Left ventricle myocardium superior (tissue), 1 donor: ENCODE results near the gene CAPN5. TPM values are rescaled to one million over a fixed set of nuclear protein-coding genes. Genes with fewer than 3 reads are reported as not detected.

ENCODE experiments used
- ATAC-seq: fragments of 200-7000 bp; cut with Tn5 transposase; one replicate; pipeline ENCODE4 v1.9.1; 2020; ENCODE audit warnings: mild to moderate bottlenecking, moderate library complexity
- DNase-seq: peaks from one replicate; pipeline ENCODE4 v3.0.0-alpha.2; 2020
- intact Hi-C: fragments of 100-400 bp; cut with micrococcal nuclease; formaldehyde crosslinking; loops from one replicate; pipeline ENCODE4 v1.11.0; 2022
- total RNA-seq: library from RNA; stranded (reverse); fragmentation: NEBNext Ultra II Directional; extraction: Animal tissue kit (Norgen Biotek cat#: 25700); gene quantifications from one replicate; pipeline ENCODE4 v1.2.1, GENCODE V29; 2021
- donor health status: DM: no; HTN: yes; CAD: no; lungs with severe emphysema.

The CAPN5 gene
- total RNA-seq, 1 donor from 2014 or later, result 2.5 TPM

GRCh38 chr11:77123591-77123990 is 56.8 kb downstream of the CAPN5 start:
- intact Hi-C loops, result no loop called here
- ATAC-seq (no peak), DNase-seq (peak; percentile 18)

- DNase-seq (peak; percentile 4), ATAC-seq (no peak)
- intact Hi-C loops, result no loop called here
Observed at GRCh38 chr11:77124041-77124440, 57.3 kb downstream of the CAPN5 start.

GRCh38 chr11:77124488-77124887 is 57.7 kb downstream of the CAPN5 start:
- DNase-seq (peak; percentile 12), ATAC-seq (no peak)
- intact Hi-C loops, result no loop called here

- peak; percentile 12 for DNase-seq
- intact Hi-C loops, result no loop called here
- no peak for ATAC-seq
Observed at GRCh38 chr11:77125191-77125590, 58.4 kb downstream of the CAPN5 start.

GRCh38 chr11:77125695-77126094 is 58.9 kb downstream of the CAPN5 start:
- no peak for ATAC-seq
- intact Hi-C loops, result loop anchor here (2.0 kb wide), 1 partner anchor 63 kb away; no protein-coding TSS in a partner anchor
- peak; percentile 18 for DNase-seq

GRCh38 chr11:77126156-77126775 is 59.5 kb downstream of the CAPN5 start:
- ATAC-seq (no peak), DNase-seq (peak; percentile 28)
- intact Hi-C loops, result loop anchor here (2.0 kb wide), 1 partner anchor 63 kb away; no protein-coding TSS in a partner anchor

- ATAC-seq (no peak), DNase-seq (no peak)
- intact Hi-C loops, result loop anchor here (2.0 kb wide), 1 partner anchor 62 kb away; no protein-coding TSS in a partner anchor
Observed at GRCh38 chr11:77126861-77127234, 60.1 kb downstream of the CAPN5 start.

- peak; percentile 73 for ATAC-seq
- intact Hi-C loops, result loop anchor here (2.0 kb wide), 1 partner anchor 61 kb away; no protein-coding TSS in a partner anchor
Observed at GRCh38 chr11:77127235-77127911, 60.6 kb downstream of the CAPN5 start.

GRCh38 chr11:77127920-77128691 is 61.3 kb downstream of the CAPN5 start, which contains the start of gene MYO7A:
MYO7A (plus strand) TSS chr11:77128246; CDS start chr11:77130635, 2,389 bp downstream.
- intact Hi-C loops, result loop anchor here (2.0 kb wide), 1 partner anchor 61 kb away; no protein-coding TSS in a partner anchor
- DNase-seq (peak; percentile 83), ATAC-seq (peak; percentile 81)

More at GRCh38 chr11:77127235-77127911, 60.6 kb downstream of the CAPN5 start:
- DNase-seq, result peak; percentile 75

- intact Hi-C loops, result no loop called here
- ATAC-seq (no peak), DNase-seq (peak; percentile 19)
Observed at GRCh38 chr11:77129069-77129841, 62.5 kb downstream of the CAPN5 start.

- intact Hi-C loops, result no loop called here
- ATAC-seq, result no peak
- peak; percentile 18 for DNase-seq
Observed at GRCh38 chr11:77129842-77130756, 63.3 kb downstream of the CAPN5 start.

- DNase-seq (peak; percentile 89), ATAC-seq (peak; percentile 69)
- intact Hi-C loops, result no loop called here
Observed at GRCh38 chr11:77130763-77131513, 64.2 kb downstream of the CAPN5 start.

- DNase-seq, result peak; percentile 36
- intact Hi-C loops, result no loop called here
Observed at GRCh38 chr11:77131560-77131959, 64.8 kb downstream of the CAPN5 start.

GRCh38 chr11:77135069-77135468 is 68.3 kb downstream of the CAPN5 start:
- DNase-seq (no peak), ATAC-seq (no peak)
- intact Hi-C loops, result no loop called here

More at GRCh38 chr11:77131560-77131959, 64.8 kb downstream of the CAPN5 start:
- ATAC-seq, result no peak

- intact Hi-C loops, result no loop called here
- DNase-seq (no peak), ATAC-seq (no peak)
Observed at GRCh38 chr11:77136074-77136473, 69.3 kb downstream of the CAPN5 start.

- no peak for ATAC-seq
- intact Hi-C loops, result no loop called here
- DNase-seq, result no peak
Observed at GRCh38 chr11:77136784-77137420, 70.1 kb downstream of the CAPN5 start.

GRCh38 chr11:77137421-77137820 is 70.7 kb downstream of the CAPN5 start:
- intact Hi-C loops, result no loop called here
- no peak for DNase-seq
- ATAC-seq, result no peak
